GM12865 (cell line): ENCODE measurements around the gene FBXO31.

Experiments
- DNase-seq: peaks from one replicate; pipeline ENCODE4 v3.0.0; 2010; ENCODE audit warnings: low read depth
- H3K4me3 ChIP-seq: 2 replicates; pipeline ENCODE4 v1.5.1; 2011; ENCODE audit warnings: mild to moderate bottlenecking, low read depth, low read length, control low read depth
- TF ChIP-seq, protein P1 (sequence below): IDR thresholded peaks from 2 replicates; pipeline ENCODE4 v1.5.1; 2011; ENCODE audit warnings: low read length, control low read depth, low read depth, inconsistent platforms; ENCODE audit not compliant: insufficient read depth; ENCODE audit errors: missing control alignments

The FBXO31 gene

DNA sequence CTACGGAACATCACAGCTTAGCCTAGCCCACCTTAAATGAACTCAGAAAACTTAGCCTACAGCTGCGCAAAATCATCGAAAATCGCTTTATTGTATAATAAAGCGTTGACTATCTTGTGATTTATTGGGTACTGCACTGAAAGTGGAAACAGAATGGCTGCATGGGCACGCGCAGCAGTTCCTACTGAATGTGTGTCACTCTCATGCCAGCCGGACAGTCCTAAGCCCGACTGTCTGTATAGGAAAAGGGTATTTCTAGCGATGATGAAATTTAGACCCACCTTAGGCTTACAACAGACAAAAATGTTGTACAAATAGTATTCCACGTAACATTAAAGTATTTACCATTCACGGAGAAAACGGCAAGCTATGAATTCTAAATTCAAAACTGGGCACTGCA, 9.3 kb downstream of the FBXO31 start:
- no peak for DNase-seq
- H3K4me3 ChIP-seq, result no peak overlapping the region
- TF ChIP-seq, protein P1, sequence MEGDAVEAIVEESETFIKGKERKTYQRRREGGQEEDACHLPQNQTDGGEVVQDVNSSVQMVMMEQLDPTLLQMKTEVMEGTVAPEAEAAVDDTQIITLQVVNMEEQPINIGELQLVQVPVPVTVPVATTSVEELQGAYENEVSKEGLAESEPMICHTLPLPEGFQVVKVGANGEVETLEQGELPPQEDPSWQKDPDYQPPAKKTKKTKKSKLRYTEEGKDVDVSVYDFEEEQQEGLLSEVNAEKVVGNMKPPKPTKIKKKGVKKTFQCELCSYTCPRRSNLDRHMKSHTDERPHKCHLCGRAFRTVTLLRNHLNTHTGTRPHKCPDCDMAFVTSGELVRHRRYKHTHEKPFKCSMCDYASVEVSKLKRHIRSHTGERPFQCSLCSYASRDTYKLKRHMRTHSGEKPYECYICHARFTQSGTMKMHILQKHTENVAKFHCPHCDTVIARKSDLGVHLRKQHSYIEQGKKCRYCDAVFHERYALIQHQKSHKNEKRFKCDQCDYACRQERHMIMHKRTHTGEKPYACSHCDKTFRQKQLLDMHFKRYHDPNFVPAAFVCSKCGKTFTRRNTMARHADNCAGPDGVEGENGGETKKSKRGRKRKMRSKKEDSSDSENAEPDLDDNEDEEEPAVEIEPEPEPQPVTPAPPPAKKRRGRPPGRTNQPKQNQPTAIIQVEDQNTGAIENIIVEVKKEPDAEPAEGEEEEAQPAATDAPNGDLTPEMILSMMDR, result no peak

DNA sequence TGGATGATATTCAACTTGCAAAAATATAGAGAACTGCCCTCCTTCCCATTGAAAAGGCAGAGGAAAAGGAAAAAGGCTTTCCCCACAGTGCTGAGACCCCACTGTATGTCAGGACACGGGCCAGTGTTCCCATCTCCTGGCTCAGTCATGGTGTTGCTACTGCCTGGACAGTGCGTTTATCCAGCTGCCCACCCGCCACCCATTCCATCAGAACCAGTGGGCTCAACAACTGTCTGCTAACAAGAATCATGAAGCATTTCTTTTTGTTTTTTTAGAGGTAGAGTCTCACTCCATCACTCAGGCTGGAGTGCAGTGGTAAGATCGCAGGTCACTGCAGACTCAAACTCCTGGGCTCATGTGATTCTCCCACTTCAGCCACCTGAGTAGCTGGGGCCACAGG, 11.3 kb downstream of the FBXO31 start:
- no peak overlapping the region for H3K4me3 ChIP-seq
- TF ChIP-seq, protein P1, result no peak
- DNase-seq, result no peak

DNA sequence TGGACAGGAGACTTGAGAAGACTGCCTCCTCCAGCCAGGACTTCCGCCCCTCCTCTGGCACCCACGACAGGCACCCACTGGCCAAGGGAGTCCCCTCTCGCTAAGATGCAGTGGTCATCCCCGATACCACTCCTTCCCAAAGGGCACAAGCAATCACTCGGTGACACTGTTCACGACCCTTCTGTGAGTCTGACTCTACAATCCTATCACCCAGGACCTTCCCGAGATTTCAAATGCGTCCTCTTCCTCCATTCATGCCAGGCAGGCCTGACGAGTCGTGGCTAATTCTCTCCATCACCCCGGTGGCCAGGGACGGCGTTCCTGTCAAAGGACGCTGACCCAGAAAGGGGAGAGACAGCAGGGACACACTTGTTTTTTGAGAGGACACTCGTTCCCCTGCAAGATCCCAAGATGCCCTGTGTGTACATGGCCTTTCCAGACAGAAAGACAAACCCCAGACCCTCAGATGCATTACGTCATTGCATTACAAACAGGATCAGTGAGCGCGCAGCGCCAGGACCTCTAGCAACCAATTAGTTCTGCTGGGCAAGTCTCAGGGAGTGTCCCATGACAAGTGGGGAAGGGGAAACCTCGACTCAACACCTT, 12.2 kb downstream of the FBXO31 start:
- no peak overlapping the region for H3K4me3 ChIP-seq
- DNase-seq, result no peak
- TF ChIP-seq, protein P1, result no peak

DNA sequence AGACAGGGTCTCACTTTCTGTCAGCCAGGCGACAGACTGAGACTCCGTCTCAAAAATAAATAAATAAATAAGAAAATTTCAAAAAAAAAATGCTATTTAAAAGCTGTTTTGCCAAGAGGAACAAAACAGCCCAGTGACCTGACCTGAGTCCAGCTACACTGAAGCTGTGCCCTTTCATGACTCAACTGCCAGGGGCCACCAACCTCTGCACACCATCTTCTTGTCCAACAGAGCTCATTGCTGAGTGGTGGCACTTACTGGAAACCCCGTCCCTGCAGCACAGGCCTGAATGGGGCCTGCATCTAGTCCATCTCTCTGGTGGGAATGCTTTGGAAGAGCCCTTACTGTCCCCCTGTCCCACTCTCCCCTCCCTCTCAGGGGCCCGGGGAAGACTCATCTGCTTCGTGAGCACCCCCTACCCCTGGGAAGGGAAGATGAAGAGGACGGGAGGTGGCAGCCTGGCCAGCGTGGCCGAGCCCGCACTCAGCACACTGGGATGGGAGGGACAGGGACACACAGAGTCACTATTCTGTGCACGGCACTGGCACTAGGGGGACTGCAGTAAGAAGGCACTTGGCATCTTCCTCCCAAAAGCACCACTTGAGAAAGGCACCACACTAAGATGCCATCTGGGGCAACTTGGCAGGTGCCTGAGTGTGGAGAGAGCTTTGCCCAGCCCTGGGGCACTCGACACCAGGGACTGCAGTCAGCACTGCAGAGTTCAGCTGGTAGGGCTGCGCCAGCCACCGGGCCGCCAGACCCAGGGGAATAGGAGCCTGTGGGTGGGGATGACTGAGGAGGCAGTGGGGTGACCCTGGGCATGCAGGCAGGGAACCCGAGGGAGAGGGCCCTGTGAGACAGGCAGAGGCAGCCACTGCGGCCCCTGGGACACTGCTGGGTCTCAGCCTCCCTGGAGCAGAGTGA, 13.5 kb downstream of the FBXO31 start:
- TF ChIP-seq, protein P1, result no peak
- no peak overlapping the region for H3K4me3 ChIP-seq
- no peak for DNase-seq

DNA sequence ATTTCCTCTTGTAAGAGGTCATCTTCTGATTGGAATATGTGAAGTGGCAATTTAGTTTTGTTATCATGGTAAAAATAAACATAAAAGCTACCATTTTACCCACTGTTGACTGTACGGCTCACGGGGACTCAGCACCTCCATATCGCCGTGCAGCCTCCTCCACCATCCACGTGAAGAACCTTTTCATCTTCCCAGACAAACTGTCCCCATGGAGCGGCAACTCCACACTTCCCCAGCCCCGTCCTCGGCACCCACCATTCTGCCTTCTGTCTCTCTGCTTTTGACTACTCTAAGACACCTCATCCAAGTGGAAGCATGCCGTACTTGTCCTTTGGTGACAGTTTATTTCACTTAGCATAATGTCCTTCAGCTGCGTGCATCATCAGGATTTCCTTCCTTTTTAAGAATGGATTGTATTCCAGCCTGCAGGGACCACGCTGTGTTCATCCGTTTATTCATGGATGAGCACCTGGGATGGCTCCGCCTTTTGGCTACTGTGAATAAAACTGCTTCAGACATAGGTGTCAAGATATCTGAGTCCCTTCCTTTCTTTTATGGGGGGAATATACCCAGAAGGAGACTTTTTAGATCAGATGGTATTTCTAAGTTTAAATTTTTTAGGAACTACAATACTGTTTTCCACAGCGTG, 14.3 kb downstream of the FBXO31 start:
- DNase-seq, result no peak
- TF ChIP-seq, protein P1, result no peak
- no peak overlapping the region for H3K4me3 ChIP-seq

DNA sequence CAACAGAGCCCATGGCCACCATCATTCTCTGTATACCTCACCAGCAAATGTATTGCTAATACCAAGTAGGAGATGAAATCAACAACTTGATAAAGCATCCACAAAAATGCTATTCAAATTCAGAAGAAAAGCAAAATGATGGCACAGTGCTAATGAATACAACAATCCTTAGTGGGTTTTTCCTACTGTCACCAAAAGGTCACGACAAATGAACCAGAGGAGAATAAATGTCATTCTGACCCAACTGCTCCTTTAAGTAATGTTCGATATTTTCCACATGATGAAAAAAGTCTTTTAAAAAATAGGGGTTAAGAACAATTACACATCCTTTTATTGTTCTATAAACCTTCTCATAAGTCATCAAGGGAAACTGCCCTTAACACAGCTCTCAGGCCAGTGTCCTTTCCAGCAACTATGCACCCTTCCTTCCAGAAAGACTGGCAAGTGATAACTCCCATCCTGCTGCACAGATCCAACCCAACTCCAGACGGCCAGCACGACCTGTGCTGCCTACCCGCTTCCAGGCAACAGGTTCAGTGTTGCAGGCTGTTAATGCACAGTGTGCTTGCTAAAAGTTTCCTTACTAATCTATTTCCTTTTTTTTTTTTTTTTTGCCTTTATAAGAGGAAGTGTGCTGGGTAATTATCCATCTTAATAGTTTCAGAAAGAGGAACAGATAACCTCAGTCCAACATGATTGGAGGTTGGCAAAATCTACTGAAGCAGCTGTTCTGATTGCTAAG, 15.4 kb downstream of the FBXO31 start:
- DNase-seq, result no peak
- TF ChIP-seq, protein P1, result no peak
- H3K4me3 ChIP-seq, result no peak overlapping the region
